ENCODE measurements around the gene CEP112. TPM values are rescaled to one million over a fixed set of nuclear protein-coding genes. Genes with fewer than 3 reads are reported as not detected.

CEP112 gene
- total and polyA plus RNA-seq, 2 of the 8 experiments (the other 6 are each of a cell fraction or from before 2014, with no cell fraction given) = 0.62 to 3.1 TPM

DNA sequence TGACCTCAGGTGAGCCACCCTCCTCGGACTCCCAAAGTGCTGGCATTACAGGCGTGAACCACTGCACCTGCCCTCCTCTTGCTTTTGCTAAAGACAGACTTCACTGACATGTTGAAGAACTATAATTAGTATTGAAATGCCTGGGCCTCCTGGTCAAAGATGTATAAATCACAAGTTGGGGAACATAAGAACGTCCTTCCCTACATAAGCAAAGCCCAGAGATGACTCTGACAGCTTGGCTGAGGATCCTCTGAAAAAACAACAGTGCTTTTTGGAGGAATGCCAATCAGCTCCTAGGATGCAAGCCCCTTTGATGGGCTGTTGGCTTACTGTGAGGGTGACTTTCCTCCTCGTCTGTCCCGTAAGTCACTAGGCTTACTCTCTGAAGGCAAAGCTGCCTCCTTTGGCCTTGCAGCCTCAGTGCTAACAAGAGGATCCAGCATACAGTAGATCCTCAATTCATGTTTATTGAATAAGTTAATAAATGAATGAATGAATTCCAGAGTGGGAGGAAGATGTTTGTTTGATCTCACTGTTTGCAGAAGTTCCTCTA, 30.9 kb upstream of the CEP112 start (continued):
- TF ChIP-seq CHD7 (IDR thresholded peaks at IDR 0.05; ENCODE audit: insufficient replicate concordance, low read length) (no peak), POLR2AphosphoS5 (IDR thresholded peaks at IDR 0.05; ENCODE audit: low read depth, low read length) (no peak), TEAD4 (IDR thresholded peaks at IDR 0.05; ENCODE audit: low read depth, low read length) (no peak), BRCA1 (IDR thresholded peaks at IDR 0.05; ENCODE audit: low read depth, low read length) (no peak), KDM5A (IDR thresholded peaks at IDR 0.05; ENCODE audit: low read length) (no peak), SUZ12 (IDR thresholded peaks at IDR 0.05; ENCODE audit: low read length) (no peak), BCL11A (IDR thresholded peaks at IDR 0.05; ENCODE audit: low read depth in 2 of 2, low read length in 2 of 2) (no peak), PHF8 (conservative IDR thresholded peaks at IDR 0.05; ENCODE audit: low read depth, low read length) (no peak), RBBP5 (IDR thresholded peaks at IDR 0.05; ENCODE audit: borderline replicate concordance, low read depth, low read length) (no peak), SIRT6 (IDR thresholded peaks at IDR 0.05; ENCODE audit: low read length) (no peak)

All from H1 (cell line).